Measurements from ENCODE around the gene SEC11A. TPM values are rescaled to one million over a fixed set of nuclear protein-coding genes. Genes with fewer than 3 reads are reported as not detected.
A peak's percentile ranks its signal among the peaks of the same experiment; 100 is the strongest.

SEC11A gene
- 292 TPM for polyA plus RNA-seq (2013, experiment 1 of 2)
- polyA plus RNA-seq (2013, experiment 2 of 2) = 291 TPM

DNA sequence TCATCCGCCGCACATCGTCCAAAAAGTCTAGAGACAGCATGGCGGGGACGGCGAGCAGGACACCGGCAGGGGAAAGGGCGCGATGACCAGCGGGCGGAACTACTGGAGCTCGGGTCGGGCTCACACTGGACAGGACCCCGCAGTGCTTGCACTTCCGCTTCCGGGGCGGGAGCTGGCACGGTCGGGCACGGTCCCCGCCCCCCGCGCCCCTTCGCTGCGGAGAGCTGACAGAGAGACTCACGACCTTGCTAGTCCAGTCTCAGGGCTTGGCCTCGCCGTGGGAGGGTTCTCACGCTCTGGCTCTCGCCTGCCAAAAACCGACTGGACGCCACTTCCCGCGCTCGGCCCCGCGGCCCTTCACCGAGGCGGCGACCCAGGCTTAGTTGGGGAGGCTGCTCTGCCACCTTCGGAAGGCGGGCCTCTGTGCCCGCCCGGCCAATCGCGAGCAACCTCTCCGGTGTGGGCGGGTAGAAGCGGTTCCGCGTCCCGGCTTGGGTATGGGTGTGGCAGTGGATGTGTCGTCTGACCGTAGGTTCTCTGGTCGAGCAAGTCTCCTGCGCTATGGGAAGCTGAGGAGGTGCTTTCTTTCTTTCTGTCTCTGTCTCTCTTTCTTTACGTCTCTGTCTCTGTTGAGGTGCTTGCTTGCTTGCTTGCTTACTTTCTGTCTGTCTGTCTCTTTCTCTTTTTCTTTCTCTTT lies at the start of gene SEC11A:
Gene SEC11A (minus strand): TSS at position 104 of the 697 bp plus-strand sequence. CDS start 64 bp downstream, at position 40.
- Histone ChIP-seq H3K9me3 (replicated peaks in 1 of 2; ENCODE audit: control insufficient read depth in 2 of 2, insufficient read depth in 1 of 2, low read depth in 1 of 2, low read length in 2 of 2) (peaks cover 0 to 4% of the 10 kb centered on the region in 2 donors), H3K18ac (ENCODE audit: low read length) (peak within 1 kb of the TSS; percentile 99), H3K4me2 (ENCODE audit: insufficient read depth, low read length, poor library complexity, severe bottlenecking) (peak within 1 kb of the TSS; percentile 76), H2AK5ac (ENCODE audit: low read depth, low read length) (no peak within 1 kb of the TSS), H3K9ac (ENCODE audit: low read depth, low read length, poor library complexity) (peak within 1 kb of the TSS; percentile 98), H3K14ac (ENCODE audit: low read length) (no peak within 1 kb of the TSS), H4K8ac (ENCODE audit: low read depth, low read length) (no peak within 1 kb of the TSS), H4K91ac (ENCODE audit: low read depth, low read length, poor library complexity) (no peak within 1 kb of the TSS), H3K4me3 (ENCODE audit: low read length in 2 of 2) (peak within 1 kb of the TSS; percentile 82 to 98), H2BK5ac (ENCODE audit: low read length) (peak within 1 kb of the TSS; percentile 97), H3K27me3 (ENCODE audit: control insufficient read depth in 3 of 3, insufficient read depth in 3 of 3, low read depth in 1 of 3, low read length in 3 of 3) (no peaks in the 10 kb centered on the region), H3K4me1 (ENCODE audit: control insufficient read depth in 2 of 2, insufficient read depth in 1 of 2, low read depth in 1 of 2, low read length in 2 of 2) (peaks cover 0 to 5% of the 10 kb centered on the region in 2 donors), H3K27ac (replicated peaks; ENCODE audit: low read length) (peak within 1 kb of the TSS; percentile 96), H3K23ac (ENCODE audit: low read depth, low read length, poor library complexity) (peak within 1 kb of the TSS; percentile 96), H2BK15ac (ENCODE audit: low read length) (no peak within 1 kb of the TSS), H2AFZ (ENCODE audit: low read length) (peak within 1 kb of the TSS; percentile 98), H2BK120ac (ENCODE audit: low read depth, low read length) (no peak within 1 kb of the TSS), H3K36me3 (replicated peaks in 1 of 2; ENCODE audit: control insufficient read depth in 2 of 2, insufficient read depth in 2 of 2, low read length in 2 of 2) (peaks cover 0 to 23% of the 10 kb centered on the region in 2 donors), H2BK12ac (ENCODE audit: low read length) (no peak within 1 kb of the TSS), H3K79me1 (ENCODE audit: low read depth, low read length) (no peaks in the 10 kb centered on the region), H3K4ac (ENCODE audit: low read length) (no peak within 1 kb of the TSS)
- no CpG with 5 or more reads among the region's 57 CpGs for WGBS, 2 donors (ENCODE audit: extremely low coverage in 2 of 2, insufficient read length in 2 of 2, insufficient replicate concordance in 1 of 2)
- peak; percentile 89 for DNase-seq (ENCODE audit: low spot score)

DNA sequence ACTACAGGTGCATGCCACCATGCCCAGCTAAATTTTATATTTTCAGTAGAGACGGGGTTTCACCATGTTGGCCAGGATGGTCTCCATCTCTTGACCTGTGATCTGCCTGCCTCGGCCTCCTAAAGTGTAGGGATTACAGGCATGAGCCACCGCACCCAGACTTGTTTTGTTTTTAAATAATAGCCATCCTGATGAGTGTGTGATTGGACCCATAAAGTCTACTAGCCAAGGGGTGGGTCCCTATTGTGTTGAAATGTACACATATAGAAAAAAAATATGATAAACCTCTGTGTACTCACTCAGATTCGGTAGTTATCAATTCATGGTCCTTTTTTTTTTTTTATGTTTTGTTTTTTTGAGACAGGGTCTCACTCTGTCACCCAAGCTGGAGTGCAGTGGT lies 49.7 kb upstream of the SEC11A start:
- Histone ChIP-seq H3K4me2 (ENCODE audit: insufficient read depth, low read length, poor library complexity, severe bottlenecking) (no peak overlapping the region), H3K4me3 (ENCODE audit: low read length in 2 of 2) (no peak overlapping the region), H2AFZ (ENCODE audit: low read length) (no peak overlapping the region), H3K9ac (ENCODE audit: low read depth, low read length, poor library complexity) (no peak overlapping the region), H2BK12ac (ENCODE audit: low read length) (no peak overlapping the region), H3K27ac (replicated peaks; ENCODE audit: low read length) (no peak overlapping the region), H2BK5ac (ENCODE audit: low read length) (no peak overlapping the region), H3K27me3 (ENCODE audit: control insufficient read depth in 3 of 3, insufficient read depth in 3 of 3, low read depth in 1 of 3, low read length in 3 of 3) (no peaks in the 10 kb centered on the region), H2BK15ac (ENCODE audit: low read length) (no peak overlapping the region), H2AK5ac (ENCODE audit: low read depth, low read length) (no peak overlapping the region), H3K4ac (ENCODE audit: low read length) (no peak overlapping the region), H3K79me1 (ENCODE audit: low read depth, low read length) (peaks cover 5% of the 10 kb centered on the region), H3K14ac (ENCODE audit: low read length) (no peak overlapping the region), H3K9me3 (replicated peaks in 1 of 2; ENCODE audit: control insufficient read depth in 2 of 2, insufficient read depth in 1 of 2, low read depth in 1 of 2, low read length in 2 of 2) (no peaks in the 10 kb centered on the region), H3K4me1 (ENCODE audit: control insufficient read depth in 2 of 2, insufficient read depth in 1 of 2, low read depth in 1 of 2, low read length in 2 of 2) (no peaks in the 10 kb centered on the region), H3K36me3 (replicated peaks in 1 of 2; ENCODE audit: control insufficient read depth in 2 of 2, insufficient read depth in 2 of 2, low read length in 2 of 2) (peaks cover 3 to 59% of the 10 kb centered on the region in 2 donors), H2BK120ac (ENCODE audit: low read depth, low read length) (no peak overlapping the region), H4K8ac (ENCODE audit: low read depth, low read length) (no peak overlapping the region), H4K91ac (ENCODE audit: low read depth, low read length, poor library complexity) (no peak overlapping the region), H3K23ac (ENCODE audit: low read depth, low read length, poor library complexity) (no peak overlapping the region), H3K18ac (ENCODE audit: low read length) (no peak overlapping the region)
- WGBS, 2 donors (ENCODE audit: extremely low coverage in 2 of 2, insufficient read length in 2 of 2, insufficient replicate concordance in 1 of 2) = no CpG with 5 or more reads among the region's 4 CpGs
- no peak for DNase-seq (ENCODE audit: low spot score)

DNA sequence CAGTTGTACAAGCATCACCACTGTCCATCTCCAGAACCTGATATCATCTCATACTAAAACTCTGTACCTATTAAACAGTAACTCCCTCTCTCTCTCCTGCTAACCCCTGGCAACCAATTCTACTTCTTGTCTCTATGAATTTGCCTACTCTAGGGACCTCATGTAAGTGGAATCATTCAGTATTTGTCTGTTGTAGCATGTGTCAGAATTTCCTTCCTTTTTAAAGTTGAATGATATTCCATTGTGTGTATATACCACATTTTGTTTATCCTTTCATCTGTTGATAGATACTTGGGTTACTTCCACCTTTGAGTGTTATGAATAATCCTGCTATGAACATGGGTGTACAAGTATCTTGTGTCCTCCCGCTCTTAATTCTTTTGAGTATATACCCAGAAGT lies 49.0 kb upstream of the SEC11A start:
- Histone ChIP-seq H3K9me3 (replicated peaks in 1 of 2; ENCODE audit: control insufficient read depth in 2 of 2, insufficient read depth in 1 of 2, low read depth in 1 of 2, low read length in 2 of 2) (no peaks in the 10 kb centered on the region), H2AK5ac (ENCODE audit: low read depth, low read length) (no peak overlapping the region), H3K18ac (ENCODE audit: low read length) (no peak overlapping the region), H3K4ac (ENCODE audit: low read length) (no peak overlapping the region), H3K14ac (ENCODE audit: low read length) (no peak overlapping the region), H3K4me1 (ENCODE audit: control insufficient read depth in 2 of 2, insufficient read depth in 1 of 2, low read depth in 1 of 2, low read length in 2 of 2) (no peaks in the 10 kb centered on the region), H2AFZ (ENCODE audit: low read length) (no peak overlapping the region), H4K8ac (ENCODE audit: low read depth, low read length) (no peak overlapping the region), H3K23ac (ENCODE audit: low read depth, low read length, poor library complexity) (no peak overlapping the region), H3K27ac (replicated peaks; ENCODE audit: low read length) (no peak overlapping the region), H2BK15ac (ENCODE audit: low read length) (no peak overlapping the region), H3K9ac (ENCODE audit: low read depth, low read length, poor library complexity) (no peak overlapping the region), H3K27me3 (ENCODE audit: control insufficient read depth in 3 of 3, insufficient read depth in 3 of 3, low read depth in 1 of 3, low read length in 3 of 3) (no peaks in the 10 kb centered on the region), H2BK12ac (ENCODE audit: low read length) (no peak overlapping the region), H3K79me1 (ENCODE audit: low read depth, low read length) (peaks cover 5% of the 10 kb centered on the region), H2BK120ac (ENCODE audit: low read depth, low read length) (no peak overlapping the region), H3K4me3 (ENCODE audit: low read length in 2 of 2) (no peak overlapping the region), H2BK5ac (ENCODE audit: low read length) (no peak overlapping the region), H3K4me2 (ENCODE audit: insufficient read depth, low read length, poor library complexity, severe bottlenecking) (no peak overlapping the region), H3K36me3 (replicated peaks in 1 of 2; ENCODE audit: control insufficient read depth in 2 of 2, insufficient read depth in 2 of 2, low read length in 2 of 2) (peaks cover 1 to 58% of the 10 kb centered on the region in 2 donors), H4K91ac (ENCODE audit: low read depth, low read length, poor library complexity) (no peak overlapping the region)
- no peak for DNase-seq (ENCODE audit: low spot score)
- WGBS, 2 donors (ENCODE audit: extremely low coverage in 2 of 2, insufficient read length in 2 of 2, insufficient replicate concordance in 1 of 2) = no CpG with 5 or more reads among the region's 1 CpG

DNA sequence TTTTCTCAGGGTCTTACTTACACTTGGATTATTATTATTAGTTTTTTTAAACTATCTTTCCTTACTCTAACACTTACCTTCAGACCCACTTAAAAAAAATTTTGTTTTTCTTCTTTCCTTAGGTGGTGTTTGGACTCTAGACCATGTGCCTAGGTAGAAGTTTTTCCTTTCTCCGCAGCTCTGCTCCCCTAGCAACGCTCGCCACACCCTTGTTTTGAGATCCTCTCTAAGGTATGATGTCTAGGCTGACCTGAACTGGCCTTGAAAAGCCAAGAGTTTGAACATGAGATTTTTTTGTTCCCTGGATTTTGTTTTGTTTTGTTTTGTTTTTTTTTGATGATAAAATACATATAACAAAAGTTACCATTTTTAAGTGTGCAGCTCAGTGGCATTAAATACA lies 48.6 kb upstream of the SEC11A start:
- Histone ChIP-seq H2BK120ac (ENCODE audit: low read depth, low read length) (no peak overlapping the region), H3K4ac (ENCODE audit: low read length) (no peak overlapping the region), H3K36me3 (replicated peaks in 1 of 2; ENCODE audit: control insufficient read depth in 2 of 2, insufficient read depth in 2 of 2, low read length in 2 of 2) (peaks cover 1 to 56% of the 10 kb centered on the region in 2 donors), H2BK12ac (ENCODE audit: low read length) (no peak overlapping the region), H3K27me3 (ENCODE audit: control insufficient read depth in 3 of 3, insufficient read depth in 3 of 3, low read depth in 1 of 3, low read length in 3 of 3) (no peaks in the 10 kb centered on the region), H2AFZ (ENCODE audit: low read length) (no peak overlapping the region), H2BK5ac (ENCODE audit: low read length) (no peak overlapping the region), H4K91ac (ENCODE audit: low read depth, low read length, poor library complexity) (no peak overlapping the region), H3K4me2 (ENCODE audit: insufficient read depth, low read length, poor library complexity, severe bottlenecking) (no peak overlapping the region), H3K27ac (replicated peaks; ENCODE audit: low read length) (no peak overlapping the region), H3K9me3 (replicated peaks in 1 of 2; ENCODE audit: control insufficient read depth in 2 of 2, insufficient read depth in 1 of 2, low read depth in 1 of 2, low read length in 2 of 2) (no peaks in the 10 kb centered on the region), H3K14ac (ENCODE audit: low read length) (no peak overlapping the region), H3K4me3 (ENCODE audit: low read length in 2 of 2) (no peak overlapping the region), H2AK5ac (ENCODE audit: low read depth, low read length) (no peak overlapping the region), H2BK15ac (ENCODE audit: low read length) (no peak overlapping the region), H4K8ac (ENCODE audit: low read depth, low read length) (no peak overlapping the region), H3K4me1 (ENCODE audit: control insufficient read depth in 2 of 2, insufficient read depth in 1 of 2, low read depth in 1 of 2, low read length in 2 of 2) (no peaks in the 10 kb centered on the region), H3K9ac (ENCODE audit: low read depth, low read length, poor library complexity) (no peak overlapping the region), H3K18ac (ENCODE audit: low read length) (no peak overlapping the region), H3K79me1 (ENCODE audit: low read depth, low read length) (peaks cover 5% of the 10 kb centered on the region), H3K23ac (ENCODE audit: low read depth, low read length, poor library complexity) (no peak overlapping the region)
- no peak for DNase-seq (ENCODE audit: low spot score)
- WGBS, 2 donors (ENCODE audit: extremely low coverage in 2 of 2, insufficient read length in 2 of 2, insufficient replicate concordance in 1 of 2) = no CpG with 5 or more reads among the region's 3 CpGs
